ENCODE data around the gene MRPL43.

The MRPL43 gene

GRCh38 chr10:101000915-101001658, 13.8 kb upstream of the MRPL43 start:
- H3K4me3 ChIP-seq (ENCODE audit: low read depth, low read length): peak overlapping the region; percentile 76
- H3K27me3 ChIP-seq: no peaks in the 10 kb centered on the region
- peaks cover 33% of the 10 kb centered on the region for H3K36me3 ChIP-seq
- H3K4me1 ChIP-seq: peaks cover 13% of the 10 kb centered on the region; the same call in 1 of the 2 replicates
- no peak for TF ChIP-seq CTCF (IDR thresholded peaks at IDR 0.05; ENCODE audit: low read depth, low read length)
- no peaks in the 10 kb centered on the region for H3K9me3 ChIP-seq
- peak; percentile 33 for DNase-seq

GRCh38 chr10:101000127-101000914, 13.0 kb upstream of the MRPL43 start:
- Histone ChIP-seq H3K4me1 (peaks cover 13% of the 10 kb centered on the region; the same call in 1 of the 2 replicates), H3K4me3 (ENCODE audit: low read depth, low read length) (peak overlapping the region; percentile 76), H3K27me3 (no peaks in the 10 kb centered on the region), H3K36me3 (peaks cover 25% of the 10 kb centered on the region), H3K9me3 (no peaks in the 10 kb centered on the region)
- DNase-seq: peak; percentile 42
- no peak for TF ChIP-seq CTCF (IDR thresholded peaks at IDR 0.05; ENCODE audit: low read depth, low read length)

GRCh38 chr10:100999742-101000126, 12.4 kb upstream of the MRPL43 start, which contains the start of gene LZTS2:
Gene LZTS2 (plus strand): TSS chr10:100999808. CDS start chr10:101002539, 2,731 bp downstream.
- Histone ChIP-seq H3K4me3 (ENCODE audit: low read depth, low read length) (peak within 1 kb of the TSS; percentile 79), H3K4me1 (peaks cover 14% of the 10 kb centered on the region; the same call in 1 of the 2 replicates), H3K27me3 (no peaks in the 10 kb centered on the region), H3K9me3 (no peaks in the 10 kb centered on the region), H3K36me3 (peaks cover 21% of the 10 kb centered on the region)
- no peak for TF ChIP-seq CTCF (IDR thresholded peaks at IDR 0.05; ENCODE audit: low read depth, low read length)
- no peak for DNase-seq

- Histone ChIP-seq H3K9me3 (no peaks in the 10 kb centered on the region), H3K27me3 (no peaks in the 10 kb centered on the region), H3K4me3 (ENCODE audit: low read depth, low read length) (peak overlapping the region; percentile 79), H3K4me1 (peaks cover 17% of the 10 kb centered on the region; the same call in 1 of the 2 replicates), H3K36me3 (peaks cover 22% of the 10 kb centered on the region)
- TF ChIP-seq CTCF (IDR thresholded peaks at IDR 0.05; ENCODE audit: low read depth, low read length): peak; percentile 63
- DNase-seq: peak; percentile 86
Measured at GRCh38 chr10:100998991-100999741, 11.9 kb upstream of the MRPL43 start.

- no peaks in the 10 kb centered on the region for H3K27me3 ChIP-seq
- H3K36me3 ChIP-seq: peaks cover 22% of the 10 kb centered on the region
- H3K4me1 ChIP-seq: peaks cover 17% of the 10 kb centered on the region; the same call in 1 of the 2 replicates
- TF ChIP-seq CTCF (IDR thresholded peaks at IDR 0.05; ENCODE audit: low read depth, low read length): no peak
- peak; percentile 94 for DNase-seq
- H3K4me3 ChIP-seq (ENCODE audit: low read depth, low read length): peak overlapping the region; percentile 79
- no peaks in the 10 kb centered on the region for H3K9me3 ChIP-seq
Measured at GRCh38 chr10:100998183-100998990, 11.1 kb upstream of the MRPL43 start.
